H9 (cell line): ENCODE data around the gene TUFT1. TPM values are rescaled to one million over a fixed set of nuclear protein-coding genes. Genes with fewer than 3 reads are reported as not detected.

ENCODE experiments used
- DNase-seq: peaks from one replicate; pipeline ENCODE4 v3.0.0-alpha.2; 2017
- H2AFZ ChIP-seq: one replicate; pipeline ENCODE4 v1.6.1; 2013; ENCODE audit warnings: mild to moderate bottlenecking, low read length, control low read depth, moderate library complexity
- H2AK5ac ChIP-seq: 2 replicates; pipeline ENCODE4 v1.6.1; 2013; ENCODE audit warnings: low read length, control low read depth, mixed read lengths; ENCODE audit not compliant: insufficient read length
- H2BK120ac ChIP-seq: one replicate; pipeline ENCODE4 v1.6.1; 2013; ENCODE audit warnings: low read depth, mild to moderate bottlenecking, low read length, control low read depth, inconsistent platforms; ENCODE audit not compliant: poor library complexity, severe bottlenecking
- H2BK12ac ChIP-seq: 2 replicates; pipeline ENCODE4 v1.6.1; 2013; ENCODE audit warnings: low read length, control low read depth, mixed read lengths, low read depth; ENCODE audit not compliant: insufficient read length
- H2BK15ac ChIP-seq: 2 replicates; pipeline ENCODE4 v1.6.1; 2013; ENCODE audit warnings: low read depth, low read length, control low read depth
- H2BK20ac ChIP-seq: one replicate; pipeline ENCODE4 v1.6.1; 2013; ENCODE audit warnings: low read depth, mild to moderate bottlenecking, low read length, control low read depth, inconsistent platforms; ENCODE audit not compliant: poor library complexity, severe bottlenecking
- H2BK5ac ChIP-seq: 2 replicates; pipeline ENCODE4 v1.6.1; 2013; ENCODE audit warnings: low read length, control low read depth, mixed read lengths; ENCODE audit not compliant: insufficient read length
- H3K14ac ChIP-seq: 2 replicates; pipeline ENCODE4 v1.6.1; 2013; ENCODE audit warnings: low read length, control low read depth; ENCODE audit not compliant: insufficient read depth
- H3K18ac ChIP-seq: 2 replicates; pipeline ENCODE4 v1.6.1; 2013; ENCODE audit warnings: low read depth, mild to moderate bottlenecking, mixed read lengths, low read length, control low read depth; ENCODE audit not compliant: insufficient read length
- H3K23ac ChIP-seq: 2 replicates; pipeline ENCODE4 v1.6.1; 2013; ENCODE audit warnings: low read length, control low read depth, mixed read lengths, low read depth; ENCODE audit not compliant: insufficient read length
- H3K23me2 ChIP-seq: 2 replicates; pipeline ENCODE4 v1.6.1; 2013; ENCODE audit warnings: low read depth, mild to moderate bottlenecking, mixed read lengths, low read length, control low read depth; ENCODE audit not compliant: insufficient read length, poor library complexity, severe bottlenecking
- H3K27ac ChIP-seq: 2 replicates; pipeline ENCODE4 v1.5.1; 2013; ENCODE audit warnings: low read length, control low read depth, mixed read lengths, low read depth; ENCODE audit not compliant: insufficient read length
- H3K27me3 ChIP-seq: 2 replicates; pipeline ENCODE4 v1.6.1; 2013; ENCODE audit warnings: low read length, control low read depth, inconsistent platforms; ENCODE audit not compliant: insufficient read depth
- H3K4ac ChIP-seq: 2 replicates; pipeline ENCODE4 v1.6.1; 2013; ENCODE audit warnings: low read depth, mild to moderate bottlenecking, control low read depth, inconsistent platforms, low read length, moderate library complexity
- H3K4me1 ChIP-seq: 2 replicates; pipeline ENCODE4 v1.6.1; 2013; ENCODE audit warnings: low read length, control low read depth, inconsistent platforms; ENCODE audit not compliant: insufficient read depth
- H3K4me2 ChIP-seq: 2 replicates; pipeline ENCODE4 v1.6.1; 2013; ENCODE audit warnings: low read length, control low read depth, mixed read lengths; ENCODE audit not compliant: insufficient read length, insufficient read depth
- H3K56ac ChIP-seq: 2 replicates; pipeline ENCODE4 v1.6.1; 2013; ENCODE audit warnings: low read depth, mild to moderate bottlenecking, mixed read lengths, low read length, control low read depth; ENCODE audit not compliant: insufficient read length
- H3K79me1 ChIP-seq: 2 replicates; pipeline ENCODE4 v1.6.1; 2013; ENCODE audit warnings: low read depth, mild to moderate bottlenecking, moderate library complexity, low read length, control low read depth, inconsistent platforms; ENCODE audit not compliant: insufficient read depth, poor library complexity, severe bottlenecking
- H3K79me2 ChIP-seq: 2 replicates; pipeline ENCODE4 v1.6.1; 2013; ENCODE audit warnings: low read length, control low read depth, inconsistent platforms; ENCODE audit not compliant: insufficient read depth
- H3K9ac ChIP-seq: 2 replicates; pipeline ENCODE4 v1.6.1; 2013; ENCODE audit warnings: low read length, control low read depth, mixed read lengths; ENCODE audit not compliant: insufficient read length; ENCODE audit errors: extremely low read depth
- H3K9me3 ChIP-seq: one replicate; pipeline ENCODE4 v1.6.1; 2013; ENCODE audit warnings: low read depth, low read length, inconsistent platforms; ENCODE audit not compliant: control insufficient read depth
- H3T11ph ChIP-seq: one replicate; pipeline ENCODE4 v1.6.1; 2013; ENCODE audit warnings: mild to moderate bottlenecking, low read length, control low read depth, inconsistent platforms
- H4K20me1 ChIP-seq: one replicate; pipeline ENCODE4 v1.6.1; 2013; ENCODE audit not compliant: control insufficient read depth, insufficient read length, insufficient read depth
- H4K5ac ChIP-seq: 2 replicates; pipeline ENCODE4 v1.6.1; 2013; ENCODE audit warnings: low read depth, mild to moderate bottlenecking, mixed read lengths, low read length, control low read depth; ENCODE audit not compliant: insufficient read length
- H4K8ac ChIP-seq: replicated peaks from 2 replicates; pipeline ENCODE4 v1.6.1; 2013; ENCODE audit warnings: low read length, control low read depth, mixed read lengths, low read depth; ENCODE audit not compliant: insufficient read length
- H4K91ac ChIP-seq: 2 replicates; pipeline ENCODE4 v1.6.1; 2013; ENCODE audit warnings: low read depth, mild to moderate bottlenecking, moderate library complexity, mixed read lengths, low read length, control low read depth; ENCODE audit not compliant: insufficient read length
- H3K27ac Mint-ChIP-seq, 3 experiments: 2 replicates in 2 of 3; 3 replicates in 1 of 3; pipeline ENCODE4 v1.8.0; 2020 to 2021; ENCODE audit warnings: mixed read lengths in 3 of 3, mild to moderate bottlenecking in 1 of 3, moderate library complexity in 1 of 3
- H3K27me3 Mint-ChIP-seq: 2 replicates; pipeline ENCODE4 v1.8.0; 2021; ENCODE audit warnings: low read depth, mild to moderate bottlenecking, moderate library complexity, mixed read lengths
- H3K36me3 Mint-ChIP-seq, 3 experiments: 2 replicates in 2 of 3; 3 replicates in 1 of 3; pipeline ENCODE4 v1.8.0; 2020 to 2021; ENCODE audit warnings: low read depth in 3 of 3, mixed read lengths in 3 of 3; ENCODE audit not compliant: insufficient read depth in 1 of 3
- H3K4me1 Mint-ChIP-seq, 2 experiments: 2 replicates each; pipeline ENCODE4 v1.8.0; 2020; ENCODE audit warnings: mixed read lengths in 2 of 2
- H3K4me3 Mint-ChIP-seq, 2 experiments: 2 replicates in 1 of 2; 3 replicates in 1 of 2; pipeline ENCODE4 v1.8.0; 2020 to 2021; ENCODE audit warnings: mild to moderate bottlenecking in 2 of 2, mixed read lengths in 2 of 2, moderate library complexity in 1 of 2
- H3K9me3 Mint-ChIP-seq, 2 experiments: 2 replicates in 1 of 2; 3 replicates in 1 of 2; pipeline ENCODE4 v1.8.0; 2020; ENCODE audit warnings: mild to moderate bottlenecking in 2 of 2, mixed read lengths in 2 of 2, moderate library complexity in 1 of 2
- CTCF ChIP-seq: fragments of 200-600 bp; sonication (generic); conservative IDR thresholded peaks from 3 replicates; pipeline ENCODE4 v1.8.0; 2021; ENCODE audit warnings: antibody characterized with exemption, mild to moderate bottlenecking
- WGBS: extraction: QIAGEN DNeasy Blood & Tissue Kit; methylation state at CpG from one replicate; pipeline ENCODE4 v1.1.7; 2013; ENCODE audit warnings: missing lambda C conversion rate, low lambda C conversion rate, mixed read lengths; ENCODE audit not compliant: insufficient read length; ENCODE audit errors: extremely low coverage; 5-methylcytosine and 5-hydroxymethylcytosine counted together
- total RNA-seq: library from RNA; stranded (reverse); gene quantifications from 2 replicates; pipeline ENCODE4 v1.2.1, GENCODE V29; 2021

TUFT1 gene
- total RNA-seq, 1 experiment from 2014 or later, result 6.2 TPM

GRCh38 chr1:151584780-151585179 is 44.7 kb downstream of the TUFT1 start:
- H2BK20ac ChIP-seq, result no peak overlapping the region
- Mint-ChIP-seq H3K27ac (peak overlapping the region in 2 of 3 experiments; percentile 30 to 76; a peak in 3 of 7 replicates), H3K36me3 (peaks cover 2 to 22% (median 8%) of the 10 kb centered on the region in 3 experiments; a peak in 6 of 7 replicates), H3K27me3 (no peaks in the 10 kb centered on the region), H3K9me3 (no peaks in the 10 kb centered on the region), H3K4me1 (peaks cover 5 to 10% of the 10 kb centered on the region in 2 experiments), H3K4me3 (no peak overlapping the region)
- no peaks in the 10 kb centered on the region for H3K4me1 ChIP-seq
- no peak overlapping the region for H2BK12ac ChIP-seq
- no peak overlapping the region for H3T11ph ChIP-seq
- H2AFZ ChIP-seq, result no peak overlapping the region
- no peak overlapping the region for H3K18ac ChIP-seq
- no peak overlapping the region for H3K23ac ChIP-seq
- no peaks in the 10 kb centered on the region for H3K79me2 ChIP-seq
- no peak overlapping the region for H4K8ac ChIP-seq
- H3K56ac ChIP-seq, result no peak overlapping the region
- no peak overlapping the region for H2BK120ac ChIP-seq
- H2BK15ac ChIP-seq, result no peak overlapping the region
- H3K27ac ChIP-seq, result no peak overlapping the region
- no peak overlapping the region for H3K4me2 ChIP-seq
- no peaks in the 10 kb centered on the region for H4K20me1 ChIP-seq
- no peak overlapping the region for H3K4ac ChIP-seq
- DNase-seq, result no peak
- H3K23me2 ChIP-seq, result no peaks in the 10 kb centered on the region
- H3K9me3 ChIP-seq, result no peaks in the 10 kb centered on the region
- no peak overlapping the region for H3K14ac ChIP-seq
- H3K27me3 ChIP-seq, result no peaks in the 10 kb centered on the region
- no peak for TF ChIP-seq CTCF
- H4K5ac ChIP-seq, result no peak overlapping the region
- H2BK5ac ChIP-seq, result no peak overlapping the region
- H3K9ac ChIP-seq, result no peak overlapping the region
- H3K79me1 ChIP-seq, result no peaks in the 10 kb centered on the region
- WGBS, result no CpG with 5 or more reads among the region's 7 CpGs
- no peak overlapping the region for H2AK5ac ChIP-seq
- H4K91ac ChIP-seq, result no peak overlapping the region
